ENCODE results near the gene SLK.

DNA sequence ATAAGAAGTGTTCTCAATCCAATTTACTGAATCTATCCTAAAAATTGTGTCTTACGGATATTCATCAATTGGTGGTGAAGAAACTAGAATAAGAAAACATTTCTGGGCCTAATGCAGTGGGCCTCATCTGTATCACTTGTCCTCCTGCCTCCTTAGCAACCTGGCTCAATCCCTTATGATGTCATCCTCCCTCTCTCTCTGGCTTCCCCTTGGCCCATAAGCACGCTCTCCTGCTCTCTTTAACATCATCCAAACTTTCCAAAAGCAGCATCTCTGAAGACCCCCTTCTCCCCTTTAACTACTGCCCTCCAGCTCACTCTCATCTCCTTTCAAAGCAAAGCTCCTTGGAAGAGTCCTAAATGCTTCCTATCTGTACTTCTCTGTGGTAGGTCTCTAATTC is 44.3 kb upstream of the SLK start:
- TF ChIP-seq POLR2AphosphoS5 (IDR thresholded peaks at IDR 0.05) (no peak), CTCF (IDR thresholded peaks at IDR 0.05 in 8 of 11, conservative IDR thresholded peaks at IDR 0.05 in 3 of 11) (no peak)
